HK-2 (cell line): ENCODE results near the gene EP400.
A peak's percentile ranks its signal among the peaks of the same experiment; 100 is the strongest.

ENCODE experiments used
- DNase-seq: peaks from one replicate; pipeline ENCODE4 v3.0.0-alpha.2; 2018; ENCODE audit not compliant: unreplicated experiment

Gene EP400

DNA sequence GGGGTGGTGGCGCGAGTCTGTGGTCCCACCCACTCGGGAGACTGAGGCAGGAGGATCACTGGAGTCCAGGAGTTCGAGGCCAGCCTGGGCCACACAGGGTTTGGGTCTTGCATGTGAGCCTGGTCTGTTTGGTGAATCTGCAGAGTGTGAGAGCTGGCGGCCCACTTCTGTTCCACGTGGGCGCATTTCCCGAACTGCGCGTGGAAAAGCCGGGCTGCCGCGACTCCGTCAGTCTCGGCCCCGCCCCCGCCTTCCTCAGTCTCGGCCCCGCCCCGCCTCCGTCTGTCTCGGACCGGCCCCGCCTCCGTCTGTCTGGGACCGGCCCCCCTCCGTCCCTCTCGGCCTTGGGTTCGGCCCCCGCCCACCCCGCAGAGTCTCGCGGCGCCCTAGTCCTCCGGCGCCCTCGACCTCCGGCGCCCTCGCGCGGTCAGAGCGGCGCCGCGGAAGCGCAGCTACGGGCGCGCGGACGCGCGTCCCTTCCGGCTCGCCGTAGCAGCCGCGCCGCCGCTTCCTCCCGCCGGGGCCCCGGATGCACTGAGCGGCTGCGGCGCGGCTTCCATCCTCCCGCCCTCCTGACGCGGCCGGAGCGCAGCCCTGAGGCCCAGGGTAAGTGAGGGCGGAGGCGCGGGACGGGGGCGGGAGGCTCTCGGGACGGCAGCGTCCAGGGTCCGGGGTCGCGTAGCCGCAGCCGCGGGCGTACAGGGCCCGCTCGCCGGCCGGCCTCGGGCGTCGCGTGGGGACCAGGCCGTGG is at the start of gene EP400:
Gene EP400 (plus strand): TSS at position 512 of the 751 bp plus-strand sequence. CDS start 10,678 bp downstream, outside the sequence.
- DNase-seq, result peak; percentile 91

DNA sequence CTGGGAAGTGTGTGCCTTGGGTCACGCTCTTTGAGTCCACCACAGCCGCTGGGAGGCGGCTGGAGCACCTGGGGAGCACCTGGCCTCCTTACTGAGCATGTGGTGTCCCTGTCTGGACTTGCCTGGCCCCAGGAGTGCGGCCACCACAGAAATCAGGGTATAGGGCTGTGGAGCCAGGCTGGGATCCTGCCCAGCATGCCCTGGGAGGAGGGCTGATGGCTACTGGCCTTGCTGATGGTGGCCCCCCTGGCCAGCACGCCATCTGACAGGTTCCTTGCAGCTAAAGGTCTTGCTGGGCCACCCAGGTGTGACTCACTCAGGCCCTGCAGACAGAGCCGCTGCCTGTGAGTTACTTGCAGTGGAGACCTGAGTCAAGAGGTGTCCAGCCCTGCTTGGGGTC is 49.3 kb upstream of the EP400 start:
- no peak for DNase-seq

DNA sequence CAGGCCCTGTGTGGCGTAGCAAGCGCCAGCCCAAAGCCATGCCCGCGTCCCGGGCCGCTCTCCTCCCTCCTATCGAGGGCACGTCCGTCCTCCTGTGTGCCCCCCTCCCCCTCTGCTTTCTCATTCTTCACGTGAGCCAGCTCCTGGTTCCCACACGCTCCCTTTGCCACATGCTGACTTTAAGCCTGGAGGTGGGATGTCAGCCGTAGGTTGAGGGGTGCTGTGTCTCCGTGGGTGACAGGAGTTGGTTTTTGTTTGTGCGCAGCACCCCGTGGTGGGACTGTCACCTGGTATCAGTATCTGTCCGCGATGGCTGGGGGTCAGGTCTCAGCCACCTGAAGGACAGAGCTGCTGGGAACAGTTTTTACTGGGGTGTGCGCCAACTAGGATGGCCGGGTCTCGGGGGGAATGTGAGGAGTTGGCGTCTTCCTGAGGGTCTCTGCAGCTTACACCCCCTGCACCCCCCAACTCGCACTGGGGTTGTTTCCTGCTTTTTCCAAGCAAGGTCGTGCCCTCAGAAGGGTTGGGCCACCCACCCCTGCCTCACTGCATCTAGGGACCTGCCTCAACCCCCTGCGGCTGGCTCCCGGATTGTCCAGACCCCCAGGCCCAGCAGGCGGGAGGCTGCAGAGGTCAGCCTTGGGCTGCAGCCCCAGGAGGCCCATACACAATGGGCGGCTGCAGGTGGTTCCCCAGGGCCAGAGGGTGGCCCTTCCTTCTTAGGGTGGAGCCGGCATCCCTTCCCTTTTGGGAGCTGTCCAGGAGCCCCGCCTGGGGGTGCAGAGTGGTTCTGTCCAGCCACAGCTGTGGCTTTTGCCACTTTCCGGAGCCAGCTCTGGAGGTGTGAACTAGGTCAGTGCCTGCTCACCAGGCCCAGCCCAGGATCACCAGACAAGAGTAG is 48.1 kb upstream of the EP400 start:
- no peak for DNase-seq

- DNase-seq, result no peak
These were observed 47.2 kb upstream of the EP400 start for GRCh38 chr12:131902332-131903241.

DNA sequence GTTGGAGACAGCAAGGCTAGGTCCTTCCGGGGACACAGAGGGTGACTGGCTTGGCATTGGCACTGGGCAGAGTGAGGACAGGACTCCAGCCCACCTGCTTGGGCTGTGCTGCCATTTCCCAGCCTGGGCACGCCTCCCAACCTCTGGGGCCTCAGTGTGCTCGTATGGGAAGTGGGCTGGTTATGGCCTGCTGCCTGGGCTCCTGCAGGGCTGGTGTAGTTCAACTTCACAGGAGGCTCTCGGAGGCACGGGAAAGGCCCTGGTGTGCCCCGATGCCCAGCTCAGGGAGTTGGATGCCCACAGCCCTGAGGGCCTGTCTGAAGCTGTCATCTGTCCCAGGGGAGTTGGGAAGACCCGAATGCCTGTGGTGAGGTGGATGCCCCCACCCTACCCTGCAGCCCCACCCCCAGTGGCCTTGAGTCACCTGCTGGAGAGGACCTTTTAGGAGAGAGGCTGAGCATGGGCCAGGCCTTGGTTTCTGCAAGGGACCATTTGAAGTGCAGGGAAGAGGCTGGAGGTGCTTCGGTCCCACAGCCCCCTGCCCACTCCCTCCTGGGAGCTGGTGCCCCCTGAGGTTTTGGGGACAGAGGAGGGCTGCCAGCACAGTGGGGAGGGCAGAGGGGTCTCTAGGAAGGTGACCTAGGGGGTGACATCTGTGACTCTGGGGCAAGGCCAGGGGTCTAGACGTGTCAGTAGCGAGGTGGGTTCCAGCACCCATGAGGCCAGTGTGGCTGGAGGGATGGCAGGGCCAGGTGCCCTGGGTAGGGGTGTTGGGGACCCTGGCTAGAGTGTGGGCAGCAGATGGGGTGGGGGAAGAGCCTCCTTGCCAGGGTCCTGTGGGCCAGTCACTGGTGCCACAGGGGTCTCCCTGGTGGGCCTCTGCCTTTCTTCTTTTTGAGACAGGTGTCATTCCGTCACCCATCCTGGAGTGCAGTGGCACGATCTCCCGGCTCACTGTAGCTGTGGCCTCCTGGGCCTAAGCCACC is 46.2 kb upstream of the EP400 start:
- no peak for DNase-seq

- no peak for DNase-seq
These were observed 45.4 kb upstream of the EP400 start for GRCh38 chr12:131904346-131904745.

DNA sequence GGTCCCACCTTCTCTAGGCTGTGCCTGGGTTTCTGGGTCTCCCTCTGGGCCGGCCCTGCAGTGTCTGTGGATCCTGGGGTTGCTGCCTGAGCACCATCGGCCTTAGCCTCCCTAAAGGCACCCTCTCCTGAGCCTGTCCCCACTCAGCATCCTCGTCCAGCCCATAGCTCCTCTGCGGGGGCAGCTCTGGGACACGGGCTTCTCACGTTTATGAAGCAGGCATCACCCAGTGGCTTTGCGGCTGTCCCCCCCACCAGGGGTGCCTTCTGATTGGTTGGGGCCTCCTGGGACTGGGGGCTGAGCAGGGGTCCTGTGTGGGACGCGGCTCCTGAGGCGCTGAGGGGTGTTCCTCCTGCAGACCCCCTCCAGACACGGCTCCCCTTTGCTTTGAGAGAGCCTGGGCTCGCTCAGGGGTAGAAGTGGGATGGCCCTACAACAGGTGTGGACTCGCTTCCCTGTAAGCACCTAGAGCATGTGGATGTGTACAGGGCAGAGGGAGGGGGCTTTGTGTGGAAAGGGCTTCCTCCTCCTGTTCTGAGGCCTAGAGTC is 44.6 kb upstream of the EP400 start:
- DNase-seq, result no peak

GRCh38 chr12:131905630-131906091 is 44.1 kb upstream of the EP400 start:
- no peak for DNase-seq

GRCh38 chr12:131907379-131908091 is 42.2 kb upstream of the EP400 start:
- DNase-seq, result no peak

DNA sequence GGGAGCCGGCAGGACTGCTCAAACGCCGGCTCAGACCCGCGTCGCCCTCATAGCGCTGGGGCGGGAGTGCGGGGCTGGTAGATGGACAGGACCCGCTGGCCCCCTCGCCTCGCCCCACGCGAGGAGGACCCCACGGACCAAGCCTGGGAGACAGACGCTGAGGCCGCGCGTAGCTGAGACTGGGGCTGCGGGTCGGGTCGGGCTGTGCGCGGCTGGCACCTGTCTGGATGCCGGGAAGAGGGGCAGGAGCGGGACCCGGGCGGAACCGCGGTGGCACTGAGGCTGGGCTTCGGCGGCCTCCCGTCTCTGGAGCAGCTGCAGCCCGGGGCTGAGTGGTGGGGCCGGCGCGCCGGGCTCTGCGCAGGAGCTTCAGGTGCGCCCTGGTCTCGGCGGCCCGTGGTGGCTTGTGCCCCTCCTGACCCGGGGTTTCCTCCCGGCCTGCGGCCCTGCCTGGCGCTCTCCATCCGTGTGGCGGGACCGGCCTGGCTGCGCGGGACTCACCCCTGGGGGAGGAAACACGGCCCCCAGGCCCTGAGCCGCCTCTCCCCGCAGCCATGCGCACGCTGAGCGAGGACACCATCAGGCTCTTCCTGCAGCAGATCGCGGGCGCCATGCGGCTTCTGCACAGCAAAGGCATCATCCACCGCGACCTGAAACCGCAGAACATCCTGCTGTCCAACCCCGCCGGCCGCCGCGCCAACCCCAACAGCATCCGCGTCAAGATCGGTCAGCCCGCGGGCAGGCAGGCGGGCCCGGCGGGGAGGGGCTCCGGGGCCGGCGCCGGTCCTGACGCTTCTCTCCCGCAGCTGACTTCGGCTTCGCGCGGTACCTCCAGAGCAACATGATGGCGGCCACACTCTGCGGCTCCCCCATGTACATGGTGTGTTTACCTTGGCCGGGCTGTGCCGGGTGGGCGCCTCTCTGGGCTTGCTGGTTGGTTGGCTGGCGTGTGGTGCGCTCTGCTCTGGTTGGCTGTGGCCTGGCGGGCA is 41.4 kb upstream of the EP400 start:
- no peak for DNase-seq

DNA sequence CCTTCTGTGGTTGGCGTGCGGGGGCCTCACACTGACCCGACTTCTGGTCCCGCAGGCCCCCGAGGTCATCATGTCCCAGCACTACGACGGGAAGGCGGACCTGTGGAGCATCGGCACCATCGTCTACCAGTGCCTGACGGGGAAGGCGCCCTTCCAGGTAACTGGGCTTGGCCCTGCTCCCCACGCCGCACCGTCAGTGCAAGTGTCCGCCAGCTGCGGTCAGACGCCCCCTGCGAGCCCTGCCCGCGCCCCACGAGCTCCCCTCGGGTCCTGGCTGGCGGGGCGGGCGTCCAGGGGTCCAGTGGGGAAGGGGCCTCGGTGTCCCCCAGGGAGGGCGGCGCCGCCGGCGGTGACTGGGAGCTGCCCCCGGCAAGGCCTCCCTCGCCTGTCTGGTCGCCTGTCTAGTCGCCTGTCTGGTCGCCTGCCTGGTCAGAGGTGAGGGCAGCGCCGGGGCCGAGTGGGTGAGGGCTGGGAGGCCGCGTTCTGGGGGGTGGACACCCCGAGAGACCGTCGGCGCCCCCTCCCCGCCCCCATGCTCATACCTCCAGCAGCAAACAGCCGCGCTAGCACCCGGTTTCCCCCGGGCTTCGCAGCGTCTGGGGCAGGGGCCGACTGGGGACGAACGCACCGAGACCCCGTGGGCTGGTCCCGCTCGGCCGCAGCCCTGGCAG is 40.5 kb upstream of the EP400 start:
- no peak for DNase-seq

GRCh38 chr12:131909752-131910219 is 40.0 kb upstream of the EP400 start:
- no peak for DNase-seq

GRCh38 chr12:131910302-131911027 is 39.3 kb upstream of the EP400 start:
- DNase-seq, result no peak

- no peak for DNase-seq
These were observed 38.6 kb upstream of the EP400 start for GRCh38 chr12:131911028-131911650.

GRCh38 chr12:131911851-131912477 is 37.8 kb upstream of the EP400 start:
- DNase-seq, result no peak
